Peyer's patch (tissue), 4 donors: Measurements from ENCODE around the gene PGR.

Experiments used
- POLR2A ChIP-seq, 2 donors: fragments of 450-650 bp; IDR thresholded peaks; one replicate each; pipeline ENCODE4 v1.5.1; 2017; ENCODE audit warnings: antibody characterized with exemption in 2 of 2, mild to moderate bottlenecking in 2 of 2, moderate library complexity in 2 of 2
- TF ChIP-seq, protein P1 (sequence below), 6 experiments: fragments of 450-650 bp in 4 of 6; fragments of 200-600 bp in 2 of 6; sonication (generic) in 1 of 6; IDR thresholded peaks; one replicate each; pipeline ENCODE4 v1.5.1; 2017 to 2019; ENCODE audit warnings: antibody characterized with exemption in 6 of 6, mild to moderate bottlenecking in 3 of 6, moderate library complexity in 1 of 6

GRCh38 chr11:101010899-101011298 lies 118.7 kb downstream of the PGR start:
- TF ChIP-seq, protein P1, sequence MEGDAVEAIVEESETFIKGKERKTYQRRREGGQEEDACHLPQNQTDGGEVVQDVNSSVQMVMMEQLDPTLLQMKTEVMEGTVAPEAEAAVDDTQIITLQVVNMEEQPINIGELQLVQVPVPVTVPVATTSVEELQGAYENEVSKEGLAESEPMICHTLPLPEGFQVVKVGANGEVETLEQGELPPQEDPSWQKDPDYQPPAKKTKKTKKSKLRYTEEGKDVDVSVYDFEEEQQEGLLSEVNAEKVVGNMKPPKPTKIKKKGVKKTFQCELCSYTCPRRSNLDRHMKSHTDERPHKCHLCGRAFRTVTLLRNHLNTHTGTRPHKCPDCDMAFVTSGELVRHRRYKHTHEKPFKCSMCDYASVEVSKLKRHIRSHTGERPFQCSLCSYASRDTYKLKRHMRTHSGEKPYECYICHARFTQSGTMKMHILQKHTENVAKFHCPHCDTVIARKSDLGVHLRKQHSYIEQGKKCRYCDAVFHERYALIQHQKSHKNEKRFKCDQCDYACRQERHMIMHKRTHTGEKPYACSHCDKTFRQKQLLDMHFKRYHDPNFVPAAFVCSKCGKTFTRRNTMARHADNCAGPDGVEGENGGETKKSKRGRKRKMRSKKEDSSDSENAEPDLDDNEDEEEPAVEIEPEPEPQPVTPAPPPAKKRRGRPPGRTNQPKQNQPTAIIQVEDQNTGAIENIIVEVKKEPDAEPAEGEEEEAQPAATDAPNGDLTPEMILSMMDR (IDR thresholded peaks at IDR 0.05) = no peak
- no peak for TF ChIP-seq POLR2A (IDR thresholded peaks at IDR 0.05)
